ENCODE data around the gene ABHD11.

DNA sequence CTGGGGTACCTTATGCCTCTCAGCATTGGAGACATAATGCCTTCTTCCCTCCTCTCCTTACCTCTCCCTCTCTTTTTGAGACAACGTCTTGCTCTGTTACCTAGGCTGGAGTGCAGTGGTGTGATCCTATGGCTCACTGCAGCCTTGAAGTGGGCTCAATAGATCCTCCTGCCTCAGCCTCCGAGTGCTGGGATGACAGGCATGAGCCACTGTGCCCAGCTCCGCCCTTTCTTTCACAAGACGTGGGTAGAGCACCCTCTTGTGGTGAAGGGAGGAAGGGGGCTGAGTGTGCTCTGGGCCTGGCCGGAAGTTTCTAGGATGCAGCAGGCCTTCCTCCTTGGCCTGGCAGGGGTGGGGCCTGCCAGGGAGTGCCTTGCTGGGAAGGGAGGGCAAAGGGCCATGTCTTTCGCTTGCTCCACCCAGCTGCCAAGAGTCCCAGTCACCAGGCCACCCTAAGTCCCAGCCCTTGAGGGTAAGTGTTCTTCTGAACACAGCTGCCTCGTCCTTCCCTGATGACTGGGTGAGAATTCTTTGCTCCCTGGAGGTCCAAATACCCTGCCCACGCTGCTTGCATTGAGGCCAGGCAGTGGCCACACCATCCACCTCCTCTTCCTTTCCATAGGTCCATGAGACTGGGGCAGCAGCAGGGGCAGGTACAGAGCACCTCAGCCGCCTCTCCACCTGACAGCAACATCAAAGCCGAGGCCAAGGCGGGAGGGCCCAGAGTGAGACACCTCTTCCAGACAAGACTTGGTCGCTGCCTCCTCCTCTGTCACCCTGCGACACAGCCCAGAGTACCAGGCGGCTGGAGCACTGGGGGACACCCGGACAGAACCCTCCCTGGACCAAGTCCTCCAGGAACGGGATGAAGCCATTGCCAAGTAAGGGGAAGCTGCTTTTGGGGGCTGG lies 3.7 kb downstream of the ABHD11 start:
- TF ChIP-seq, protein P1, sequence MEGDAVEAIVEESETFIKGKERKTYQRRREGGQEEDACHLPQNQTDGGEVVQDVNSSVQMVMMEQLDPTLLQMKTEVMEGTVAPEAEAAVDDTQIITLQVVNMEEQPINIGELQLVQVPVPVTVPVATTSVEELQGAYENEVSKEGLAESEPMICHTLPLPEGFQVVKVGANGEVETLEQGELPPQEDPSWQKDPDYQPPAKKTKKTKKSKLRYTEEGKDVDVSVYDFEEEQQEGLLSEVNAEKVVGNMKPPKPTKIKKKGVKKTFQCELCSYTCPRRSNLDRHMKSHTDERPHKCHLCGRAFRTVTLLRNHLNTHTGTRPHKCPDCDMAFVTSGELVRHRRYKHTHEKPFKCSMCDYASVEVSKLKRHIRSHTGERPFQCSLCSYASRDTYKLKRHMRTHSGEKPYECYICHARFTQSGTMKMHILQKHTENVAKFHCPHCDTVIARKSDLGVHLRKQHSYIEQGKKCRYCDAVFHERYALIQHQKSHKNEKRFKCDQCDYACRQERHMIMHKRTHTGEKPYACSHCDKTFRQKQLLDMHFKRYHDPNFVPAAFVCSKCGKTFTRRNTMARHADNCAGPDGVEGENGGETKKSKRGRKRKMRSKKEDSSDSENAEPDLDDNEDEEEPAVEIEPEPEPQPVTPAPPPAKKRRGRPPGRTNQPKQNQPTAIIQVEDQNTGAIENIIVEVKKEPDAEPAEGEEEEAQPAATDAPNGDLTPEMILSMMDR (IDR thresholded peaks at IDR 0.05): peak in 5 of 7 experiments; percentile 72 to 90 (median 82)
- no peak for TF ChIP-seq POLR2A (IDR thresholded peaks at IDR 0.05)
- TF ChIP-seq POLR2AphosphoS5 (IDR thresholded peaks at IDR 0.05): peak in 2 of 3 donors; percentile 63 to 91
